Upper lobe of left lung (tissue), 6 donors: Measurements from ENCODE around the gene MYBBP1A. TPM values are rescaled to one million over a fixed set of nuclear protein-coding genes. Genes with fewer than 3 reads are reported as not detected.

ENCODE experiments used
- ATAC-seq, 2 donors: fragments of 200-7000 bp; cut with Tn5 transposase; one replicate each; pipeline ENCODE4 v1.9.1; 2022; ENCODE audit warnings: mild to moderate bottlenecking in 2 of 2, moderate library complexity in 2 of 2; ENCODE audit not compliant: low FRiP score in 2 of 2
- DNase-seq, 2 donors: peaks; one replicate each; pipeline ENCODE4 v3.0.0-alpha.2; 2019 to 2020
- H3K27ac ChIP-seq, 4 donors: fragments of 200-600 bp; sonication (generic); one replicate each; pipeline ENCODE4 v1.5.1; 2016 to 2019
- H3K27me3 ChIP-seq, 4 donors: fragments of 200-600 bp; sonication (generic); one replicate each; pipeline ENCODE4 v1.5.1; 2017 to 2019
- H3K36me3 ChIP-seq, 4 donors: fragments of 200-600 bp; sonication (generic); one replicate each; pipeline ENCODE4 v1.5.1; 2016 to 2019
- H3K4me1 ChIP-seq, 4 donors: fragments of 200-600 bp; sonication (generic); one replicate each; pipeline ENCODE4 v1.5.1; 2018 to 2019
- H3K4me3 ChIP-seq, 4 donors: fragments of 200-600 bp; sonication (generic); one replicate each; pipeline ENCODE4 v1.5.1; 2017 to 2019; ENCODE audit warnings: mild to moderate bottlenecking in 2 of 4, moderate library complexity in 1 of 4
- H3K9me3 ChIP-seq, 4 donors: fragments of 200-600 bp; sonication (generic); one replicate each; pipeline ENCODE4 v1.5.1; 2018 to 2019
- CTCF ChIP-seq, 6 experiments: fragments of 450-650 bp in 4 of 6; fragments of 200-600 bp in 2 of 6; sonication (generic) in 2 of 6; IDR thresholded peaks; one replicate each; pipeline ENCODE4 v1.5.1; 2016 to 2019; ENCODE audit warnings: antibody characterized with exemption in 6 of 6
- EP300 ChIP-seq, 4 donors: sonication (generic); formaldehyde crosslinking; IDR thresholded peaks; one replicate each; pipeline ENCODE4 v1.5.1; 2017; ENCODE audit warnings: antibody characterized with exemption in 4 of 4, control low read depth in 2 of 4
- POLR2A ChIP-seq, 4 donors: fragments of 450-650 bp; IDR thresholded peaks; one replicate each; pipeline ENCODE4 v1.5.1; 2016 to 2017; ENCODE audit warnings: antibody characterized with exemption in 4 of 4, mild to moderate bottlenecking in 2 of 4
- POLR2AphosphoS5 ChIP-seq, 2 donors: sonication (generic); formaldehyde crosslinking; IDR thresholded peaks; one replicate each; pipeline ENCODE4 v1.5.1; 2017; ENCODE audit warnings: antibody characterized with exemption in 2 of 2
- WGBS, 2 donors: methylation state at CpG; one replicate each; pipeline ENCODE4 v1.1.5; 2017 to 2018; 5-methylcytosine and 5-hydroxymethylcytosine counted together
- total RNA-seq, 6 donors: library from RNA; depleted of rRNA in 4 of 6; stranded (reverse); fragments of >200 nt in 4 of 6; gene quantifications; one replicate each; pipeline versions ENCODE4 v1.1.0 to v1.2.1, GENCODE V29; 2016 to 2021
- donor health status: DM: no; HTN: no; CAD: no; lungs with moderate emphysema.
- donor health status: DM: no; HTN: yes; CAD: no; lungs with severe emphysema.

MYBBP1A gene
- total RNA-seq, 6 donors from 2014 or later = 45.2 to 151 (median 57.3) TPM

- Histone ChIP-seq H3K4me3 (no peak overlapping the region), H3K4me1 (no peaks in the 10 kb centered on the region), H3K36me3 (no peaks in the 10 kb centered on the region), H3K9me3 (no peaks in the 10 kb centered on the region), H3K27me3 (no peaks in the 10 kb centered on the region), H3K27ac (no peak overlapping the region)
- ATAC-seq = peak in 1 of 2 donors; percentile 38
- peak in 1 of 2 donors; percentile 60 for DNase-seq
- TF ChIP-seq CTCF (IDR thresholded peaks at IDR 0.05) (no peak), POLR2AphosphoS5 (IDR thresholded peaks at IDR 0.05) (no peak), EP300 (IDR thresholded peaks at IDR 0.05) (no peak), POLR2A (IDR thresholded peaks at IDR 0.05) (no peak)
- WGBS, 2 donors = 71 to 86% methylated on average over 5 to 6 of the region's 7 CpGs
Measured at GRCh38 chr17:4573669-4574068, 18.5 kb upstream of the MYBBP1A start.

- TF ChIP-seq POLR2AphosphoS5 (IDR thresholded peaks at IDR 0.05) (no peak), POLR2A (IDR thresholded peaks at IDR 0.05) (no peak), EP300 (IDR thresholded peaks at IDR 0.05) (no peak), CTCF (IDR thresholded peaks at IDR 0.05) (no peak)
- no peaks in the 10 kb centered on the region for H3K27me3 ChIP-seq
- WGBS, 2 donors = 71 to 74% methylated on average over 4 of the region's 4 CpGs
- no peaks in the 10 kb centered on the region for H3K36me3 ChIP-seq
- no peaks in the 10 kb centered on the region for H3K4me1 ChIP-seq
- H3K9me3 ChIP-seq = no peaks in the 10 kb centered on the region
- H3K4me3 ChIP-seq = no peak overlapping the region
- DNase-seq (no peak), ATAC-seq (no peak)
- no peak overlapping the region for H3K27ac ChIP-seq
Measured at GRCh38 chr17:4573115-4573514, 17.9 kb upstream of the MYBBP1A start.

DNA sequence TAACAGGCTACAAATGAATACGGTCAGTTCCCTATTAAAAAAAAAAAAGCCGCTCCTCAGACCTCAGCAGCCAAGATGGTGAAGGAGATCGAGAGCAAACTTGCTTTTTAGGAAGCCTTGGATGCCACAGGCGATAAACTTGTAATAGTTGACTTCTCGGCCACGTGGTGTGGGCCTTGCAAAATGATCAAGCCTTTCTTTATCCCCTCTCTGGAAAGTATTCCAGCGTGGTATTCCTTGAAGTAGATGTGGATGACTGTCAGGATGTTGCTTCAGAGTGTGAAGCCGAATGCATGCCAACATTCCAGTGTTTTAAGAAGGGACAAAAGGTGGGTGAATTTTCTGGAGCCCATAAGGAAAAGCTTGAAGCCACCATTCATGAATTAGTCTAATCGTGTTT is 16.9 kb upstream of the MYBBP1A start:
- Histone ChIP-seq H3K4me3 (no peak overlapping the region), H3K4me1 (no peaks in the 10 kb centered on the region), H3K36me3 (no peaks in the 10 kb centered on the region), H3K27me3 (no peaks in the 10 kb centered on the region), H3K27ac (no peak overlapping the region), H3K9me3 (no peaks in the 10 kb centered on the region)
- WGBS, 2 donors = 71 to 72% methylated on average over 9 of the region's 9 CpGs
- TF ChIP-seq EP300 (IDR thresholded peaks at IDR 0.05) (no peak), CTCF (IDR thresholded peaks at IDR 0.05) (no peak), POLR2AphosphoS5 (IDR thresholded peaks at IDR 0.05) (no peak), POLR2A (IDR thresholded peaks at IDR 0.05) (no peak)
- ATAC-seq = no peak
- no peak for DNase-seq

DNA sequence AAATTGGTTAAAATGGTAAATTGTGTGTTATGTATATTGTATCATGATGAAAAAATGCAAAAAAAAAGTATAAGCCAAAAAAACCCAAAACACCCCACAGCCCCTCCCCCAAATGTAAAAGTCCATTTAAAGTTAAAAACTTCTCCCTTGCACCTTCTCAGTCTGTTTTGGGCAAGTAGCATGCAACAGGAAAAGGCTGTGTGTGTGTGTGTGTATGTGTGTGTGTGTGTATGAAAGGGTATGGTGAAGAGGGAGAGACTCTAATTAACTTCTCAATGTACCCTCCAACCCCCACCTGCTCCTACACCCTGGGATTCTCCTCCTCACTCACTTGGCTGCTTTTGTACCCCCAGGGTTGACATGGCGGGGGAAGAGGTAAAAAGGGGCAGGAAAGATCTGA is 14.4 kb upstream of the MYBBP1A start:
- Histone ChIP-seq H3K4me1 (peaks cover 0 to 11% (median 3%) of the 10 kb centered on the region in 4 donors), H3K9me3 (no peaks in the 10 kb centered on the region), H3K27ac (no peak overlapping the region), H3K4me3 (no peak overlapping the region), H3K36me3 (no peaks in the 10 kb centered on the region), H3K27me3 (no peaks in the 10 kb centered on the region)
- DNase-seq = no peak
- TF ChIP-seq POLR2AphosphoS5 (IDR thresholded peaks at IDR 0.05) = no peak
- TF ChIP-seq POLR2A (IDR thresholded peaks at IDR 0.05) = no peak
- no peak for TF ChIP-seq EP300 (IDR thresholded peaks at IDR 0.05)
- TF ChIP-seq CTCF (IDR thresholded peaks at IDR 0.05) = no peak
- no peak for ATAC-seq
- 61 to 100% methylated on average over 1 of the region's 1 CpG for WGBS, 2 donors

- DNase-seq (no peak), ATAC-seq (peak; percentile 88 to 91)
- Histone ChIP-seq H3K9me3 (no peaks in the 10 kb centered on the region), H3K36me3 (no peaks in the 10 kb centered on the region), H3K4me3 (no peak overlapping the region), H3K4me1 (peaks cover 0 to 11% (median 3%) of the 10 kb centered on the region in 4 donors), H3K27me3 (no peaks in the 10 kb centered on the region), H3K27ac (no peak overlapping the region)
- WGBS, 2 donors = 32 to 36% methylated on average over 5 of the region's 5 CpGs
- TF ChIP-seq EP300 (IDR thresholded peaks at IDR 0.05) (no peak), POLR2AphosphoS5 (IDR thresholded peaks at IDR 0.05) (no peak), CTCF (IDR thresholded peaks at IDR 0.05) (peak; percentile 49 to 75 (median 68)), POLR2A (IDR thresholded peaks at IDR 0.05) (no peak)
Measured at GRCh38 chr17:4566785-4567184, 11.6 kb upstream of the MYBBP1A start.
